ENCODE data around the gene MGRN1. TPM values are rescaled to one million over a fixed set of nuclear protein-coding genes. Genes with fewer than 3 reads are reported as not detected.
"Not testable (repeated sequence)": the region's sequence is repeated elsewhere in the genome, so short reads cannot be mapped to it uniquely, and the experiment has no call there.

The MGRN1 gene
- total and polyA plus RNA-seq, 3 experiments from 2014 or later: 6.4 to 69.7 (median 67.3) TPM

DNA sequence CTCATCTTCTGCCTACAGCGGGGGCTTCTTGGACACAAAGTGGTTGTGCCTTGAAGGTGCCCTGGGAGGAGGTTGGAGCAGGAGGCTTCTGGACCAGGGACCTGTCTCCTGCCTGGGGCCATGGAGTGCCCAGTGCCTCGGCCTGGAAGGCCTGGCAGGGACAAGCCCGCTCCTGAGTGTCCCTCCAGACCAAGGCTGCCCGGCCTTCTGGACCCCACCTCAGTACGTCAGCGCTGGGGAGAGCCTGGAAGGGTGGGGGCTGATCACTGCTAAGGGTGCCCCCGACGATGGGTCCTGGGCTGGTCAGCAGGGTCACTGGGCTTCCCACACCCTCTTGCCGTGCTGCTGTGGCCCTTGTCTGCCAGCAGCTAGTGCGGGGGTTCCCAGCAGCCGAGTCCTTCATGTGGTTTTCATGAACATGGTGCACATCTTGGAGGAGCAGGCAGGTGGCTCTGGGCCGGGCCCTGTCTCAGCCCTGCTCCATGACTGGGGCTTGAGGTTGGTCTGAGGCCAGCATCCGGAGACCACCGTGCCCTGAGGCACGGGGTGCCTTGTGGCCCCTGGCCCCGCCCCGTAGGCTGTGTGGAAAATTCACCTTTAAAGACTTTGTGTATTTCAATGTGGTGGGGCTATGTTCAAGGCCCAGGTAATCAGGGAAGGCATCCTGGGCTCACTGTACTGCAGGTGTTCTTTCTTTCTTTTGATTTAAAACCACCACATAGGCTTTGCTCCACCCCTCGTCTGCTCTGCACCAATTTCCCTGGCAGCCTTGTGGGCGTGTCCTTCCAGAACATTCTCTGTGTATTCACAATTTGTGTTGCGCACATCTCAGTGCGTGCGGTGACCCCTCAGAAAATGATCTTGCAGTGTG, 22.4 kb downstream of the MGRN1 start:
- Histone ChIP-seq H3K27ac (ENCODE audit: low read depth, low read length) (no peak overlapping the region), H3K4me1 (ENCODE audit: insufficient read depth, low read length) (peaks cover 36% of the 10 kb centered on the region), H3K27me3 (ENCODE audit: insufficient read depth, low read length, poor library complexity, severe bottlenecking) (no peaks in the 10 kb centered on the region), H3K9me3 (ENCODE audit: low read length) (no peaks in the 10 kb centered on the region), H3K4me3 (ENCODE audit: low read length) (no peak overlapping the region), H3K36me3 (ENCODE audit: insufficient read depth, low read length) (no peaks in the 10 kb centered on the region)
- peaks cover 0 to 2% of the 10 kb centered on the region in 2 donors for H3K27me3 Mint-ChIP-seq
- ChIA-PET POLR2A (no interaction called here), CTCF (no interaction called here)
- no peaks in the 10 kb centered on the region for H3K9me3 Mint-ChIP-seq
- peak in 1 of 5 donors; percentile 22 for DNase-seq
- no peak overlapping the region for H3K4me3 Mint-ChIP-seq
- H3K4me1 Mint-ChIP-seq: peaks cover 16 to 36% (median 18%) of the 10 kb centered on the region in 3 donors
- H3K27ac Mint-ChIP-seq: peak overlapping the region in 4 of 8 donors; percentile 9 to 35 (median 33)
- peaks cover 0 to 38% (median 5%) of the 10 kb centered on the region in 3 donors for H3K36me3 Mint-ChIP-seq

DNA sequence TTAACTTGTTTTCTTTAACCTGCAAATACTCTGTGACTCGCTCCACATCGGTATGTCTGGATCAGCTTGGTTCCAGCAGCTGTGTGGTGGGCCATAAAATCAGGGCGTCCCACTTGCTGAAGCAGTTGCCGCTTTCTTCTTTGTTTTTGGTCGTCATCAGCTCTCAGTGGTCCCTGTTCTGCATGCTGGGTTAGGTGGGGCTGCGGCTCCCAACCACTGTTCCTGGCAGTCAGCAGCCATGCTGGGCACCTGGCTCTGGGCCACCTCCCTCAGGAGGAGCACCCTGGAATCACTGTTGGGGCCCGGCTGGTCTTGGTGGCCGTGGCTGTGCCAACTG, 23.0 kb downstream of the MGRN1 start:
- Histone ChIP-seq H3K27me3 (ENCODE audit: insufficient read depth, low read length, poor library complexity, severe bottlenecking) (no peaks in the 10 kb centered on the region), H3K4me3 (ENCODE audit: low read length) (no peak overlapping the region), H3K9me3 (ENCODE audit: low read length) (no peaks in the 10 kb centered on the region), H3K27ac (ENCODE audit: low read depth, low read length) (no peak overlapping the region), H3K36me3 (ENCODE audit: insufficient read depth, low read length) (no peaks in the 10 kb centered on the region), H3K4me1 (ENCODE audit: insufficient read depth, low read length) (peaks cover 36% of the 10 kb centered on the region)
- Mint-ChIP-seq H3K27me3 (peaks cover 0 to 2% of the 10 kb centered on the region in 2 donors), H3K4me3 (no peak overlapping the region), H3K27ac (peak overlapping the region in 1 of 8 donors; percentile 34), H3K36me3 (peaks cover 0 to 44% (median 5%) of the 10 kb centered on the region in 3 donors), H3K4me1 (peaks cover 16 to 36% (median 18%) of the 10 kb centered on the region in 3 donors), H3K9me3 (no peaks in the 10 kb centered on the region)
- POLR2A ChIA-PET: no interaction called here
- no peak for DNase-seq
- CTCF ChIA-PET: no interaction called here

DNA sequence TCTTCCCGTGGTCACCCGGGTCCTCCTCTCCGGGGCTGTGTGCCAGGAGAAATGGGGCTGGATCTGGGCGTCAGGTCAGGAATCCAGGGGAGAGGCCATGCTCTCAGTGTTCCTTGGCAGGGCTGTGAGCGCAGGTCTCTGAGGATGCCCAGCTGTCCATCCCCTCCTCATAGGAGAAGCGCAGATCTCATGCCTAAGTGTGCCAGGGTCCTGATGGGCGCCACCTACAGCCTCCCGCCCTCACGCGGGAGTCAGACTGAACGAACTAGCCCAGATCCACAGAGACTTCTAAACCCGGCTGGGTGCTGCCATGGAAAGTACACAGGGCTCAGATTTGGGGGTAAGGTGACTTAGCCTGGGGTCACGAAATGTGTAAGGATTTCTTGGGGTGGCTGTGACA, 24.3 kb downstream of the MGRN1 start:
- no peak for DNase-seq
- Mint-ChIP-seq H3K27ac (peak overlapping the region in 5 of 8 donors; percentile 20 to 73 (median 56)), H3K36me3 (peaks cover 0 to 53% (median 9%) of the 10 kb centered on the region in 3 donors), H3K4me1 (peaks cover 16 to 36% (median 18%) of the 10 kb centered on the region in 3 donors), H3K9me3 (no peaks in the 10 kb centered on the region), H3K27me3 (no peaks in the 10 kb centered on the region), H3K4me3 (no peak overlapping the region)
- Histone ChIP-seq H3K27ac (ENCODE audit: low read depth, low read length) (no peak overlapping the region), H3K9me3 (ENCODE audit: low read length) (no peaks in the 10 kb centered on the region), H3K4me1 (ENCODE audit: insufficient read depth, low read length) (peaks cover 36% of the 10 kb centered on the region), H3K36me3 (ENCODE audit: insufficient read depth, low read length) (no peaks in the 10 kb centered on the region), H3K4me3 (ENCODE audit: low read length) (no peak overlapping the region), H3K27me3 (ENCODE audit: insufficient read depth, low read length, poor library complexity, severe bottlenecking) (no peaks in the 10 kb centered on the region)
- CTCF ChIA-PET: interaction anchor here (1.5 kb wide), 1 partner anchor 28 kb away, joined by 3 read pairs; no protein-coding TSS in a partner anchor
- POLR2A ChIA-PET: no interaction called here

DNA sequence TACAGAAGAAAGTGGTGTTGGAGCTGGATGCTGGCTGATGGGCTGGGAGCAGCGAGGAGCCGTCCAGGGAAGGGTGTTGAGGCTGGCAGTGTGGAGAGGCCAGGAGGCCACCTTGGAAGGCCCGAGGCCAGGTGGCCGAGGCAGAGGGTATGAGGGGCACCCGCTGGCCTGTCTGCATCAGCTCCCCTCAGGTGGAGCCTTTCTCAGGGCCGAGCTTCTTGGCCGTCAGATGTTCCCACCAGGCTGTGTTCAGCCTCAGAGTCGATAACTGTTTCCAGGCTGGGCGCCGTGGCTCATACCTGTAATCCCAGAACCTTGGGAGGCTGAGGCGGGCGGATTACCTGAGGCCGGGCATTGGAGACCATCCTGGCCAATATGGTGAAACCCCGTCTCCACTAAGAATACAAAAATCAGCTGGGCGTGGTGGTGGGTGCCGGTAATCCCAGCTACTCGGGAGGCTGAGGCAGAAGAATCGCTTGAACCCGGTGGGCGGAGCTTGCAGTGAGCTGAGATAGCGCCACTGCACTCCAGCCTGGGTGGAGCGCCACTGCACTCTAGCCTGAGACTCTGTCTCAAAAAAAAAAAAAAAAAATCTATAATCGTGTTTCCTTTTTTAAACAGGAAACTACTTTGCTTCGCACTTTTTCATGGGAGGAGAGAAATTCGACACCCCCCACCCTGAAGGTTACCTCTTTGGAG, 25.3 kb downstream of the MGRN1 start:
- no peak overlapping the region for H3K27ac ChIP-seq (ENCODE audit: low read depth, low read length)
- peaks cover 36% of the 10 kb centered on the region for H3K4me1 ChIP-seq (ENCODE audit: insufficient read depth, low read length)
- H3K27me3 ChIP-seq (ENCODE audit: insufficient read depth, low read length, poor library complexity, severe bottlenecking): no peaks in the 10 kb centered on the region
- Mint-ChIP-seq H3K4me1 (peaks cover 16 to 36% (median 18%) of the 10 kb centered on the region in 3 donors), H3K36me3 (peaks cover 0 to 61% (median 9%) of the 10 kb centered on the region in 3 donors), H3K27ac (peak overlapping the region in 5 of 8 donors; percentile 70 to 87 (median 75)), H3K4me3 (peak overlapping the region in 1 of 7 donors; percentile 43), H3K9me3 (no peaks in the 10 kb centered on the region), H3K27me3 (no peaks in the 10 kb centered on the region)
- no peak for DNase-seq
- H3K36me3 ChIP-seq (ENCODE audit: insufficient read depth, low read length): no peaks in the 10 kb centered on the region
- POLR2A ChIA-PET: interaction anchor here (0.5 kb wide), 1 partner anchor 26 kb away, joined by 3 read pairs; no protein-coding TSS in a partner anchor
- no peaks in the 10 kb centered on the region for H3K9me3 ChIP-seq (ENCODE audit: low read length)
- no peak overlapping the region for H3K4me3 ChIP-seq (ENCODE audit: low read length)
- CTCF ChIA-PET: interaction anchor here (0.9 to 2.0 kb wide), 8 partner anchors 15 to 72 kb away, joined by 3 to 9 read pairs (median 4); partner anchors contain the start of genes MGRN1 and NUDT16L1

DNA sequence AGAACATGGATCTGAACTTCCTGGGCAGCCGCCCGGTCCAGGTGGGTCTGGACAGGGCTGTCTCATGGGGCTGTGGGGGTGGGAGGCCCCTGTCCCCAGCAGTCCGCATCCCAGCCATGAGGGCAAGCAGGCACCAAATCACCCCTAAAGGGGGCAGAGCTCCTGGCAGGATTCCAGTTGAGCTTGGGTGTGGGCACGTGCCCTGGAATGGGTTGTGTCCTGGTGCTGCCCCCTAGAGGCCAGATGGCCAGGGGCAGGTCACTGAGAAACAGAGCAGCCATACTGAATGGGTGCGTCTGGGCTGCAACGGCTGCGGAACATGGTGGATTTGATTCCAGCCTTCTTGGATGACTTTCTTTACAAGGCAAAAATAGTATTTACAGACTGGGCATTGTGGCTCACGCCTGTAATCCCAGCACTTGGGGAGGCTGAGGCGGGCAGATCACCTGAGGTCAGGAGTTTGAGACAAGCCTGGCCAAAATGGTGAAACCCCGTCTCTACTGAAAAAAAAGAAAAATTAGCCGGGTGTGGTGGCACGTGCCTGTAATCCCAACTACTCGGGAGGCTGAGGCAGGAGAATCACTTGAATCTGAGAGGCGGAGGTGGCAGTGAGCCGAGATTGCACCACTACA, 25.9 kb downstream of the MGRN1 start:
- H3K27me3 Mint-ChIP-seq; H3K4me3 ChIP-seq (ENCODE audit: low read length): not testable (repeated sequence)
- POLR2A ChIA-PET: interaction anchor here (0.5 kb wide), 1 partner anchor 26 kb away, joined by 3 read pairs; no protein-coding TSS in a partner anchor

DNA sequence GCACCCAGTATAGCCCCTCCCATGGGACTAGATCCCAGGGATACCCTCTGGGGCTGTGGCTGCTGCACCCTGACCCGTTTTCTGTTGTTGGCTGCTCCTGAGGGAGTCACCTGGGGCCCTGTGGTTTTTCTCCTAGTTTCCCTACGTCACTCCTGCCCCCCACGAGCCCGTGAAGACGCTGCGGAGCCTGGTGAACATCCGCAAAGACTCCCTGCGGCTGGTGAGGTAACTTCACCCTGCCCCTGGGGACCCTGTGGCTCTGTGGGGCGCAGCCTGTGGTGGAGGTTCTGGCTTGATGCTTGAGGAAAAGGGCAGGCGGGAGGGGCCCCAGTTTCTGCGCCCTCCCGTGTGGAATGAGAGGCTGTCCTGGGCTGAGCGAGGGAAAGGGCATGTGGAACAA, 27.2 kb downstream of the MGRN1 start:
- Mint-ChIP-seq H3K36me3 (peaks cover 0 to 67% (median 7%) of the 10 kb centered on the region in 3 donors), H3K9me3 (no peaks in the 10 kb centered on the region), H3K4me3 (no peak overlapping the region), H3K27me3 (no peaks in the 10 kb centered on the region), H3K27ac (peak overlapping the region in 1 of 8 donors; percentile 81), H3K4me1 (peaks cover 15 to 24% (median 16%) of the 10 kb centered on the region in 3 donors)
- CTCF ChIA-PET: interaction anchor here (2.0 kb wide), 1 partner anchor 18 kb away, joined by 6 read pairs; no protein-coding TSS in a partner anchor
- no peak for DNase-seq
- Histone ChIP-seq H3K4me3 (ENCODE audit: low read length) (no peak overlapping the region), H3K27ac (ENCODE audit: low read depth, low read length) (no peak overlapping the region), H3K9me3 (ENCODE audit: low read length) (no peaks in the 10 kb centered on the region), H3K4me1 (ENCODE audit: insufficient read depth, low read length) (peaks cover 30% of the 10 kb centered on the region), H3K36me3 (ENCODE audit: insufficient read depth, low read length) (peaks cover 5% of the 10 kb centered on the region), H3K27me3 (ENCODE audit: insufficient read depth, low read length, poor library complexity, severe bottlenecking) (no peaks in the 10 kb centered on the region)
- POLR2A ChIA-PET: no interaction called here

More for the DNA sequence above, 25.9 kb downstream of the MGRN1 start:
- not testable (repeated sequence) for H3K27ac ChIP-seq (ENCODE audit: low read depth, low read length); H3K36me3 ChIP-seq (ENCODE audit: insufficient read depth, low read length); H3K4me3 Mint-ChIP-seq; H3K27me3 ChIP-seq (ENCODE audit: insufficient read depth, low read length, poor library complexity, severe bottlenecking); H3K9me3 ChIP-seq (ENCODE audit: low read length); H3K9me3 Mint-ChIP-seq
- DNase-seq: peak; percentile 66 to 84 (median 69)
- Mint-ChIP-seq H3K27ac (peak overlapping the region; percentile 35 to 87 (median 73)), H3K4me1 (peaks cover 15 to 32% (median 16%) of the 10 kb centered on the region in 3 donors), H3K36me3 (peaks cover 0 to 61% (median 7%) of the 10 kb centered on the region in 3 donors)
- CTCF ChIA-PET: interaction anchor here (0.7 to 2.0 kb wide), 10 partner anchors 13 to 71 kb away, joined by 3 to 9 read pairs (median 3); partner anchors contain the start of genes MGRN1 and NUDT16L1
- peaks cover 36% of the 10 kb centered on the region for H3K4me1 ChIP-seq (ENCODE audit: insufficient read depth, low read length)

DNA sequence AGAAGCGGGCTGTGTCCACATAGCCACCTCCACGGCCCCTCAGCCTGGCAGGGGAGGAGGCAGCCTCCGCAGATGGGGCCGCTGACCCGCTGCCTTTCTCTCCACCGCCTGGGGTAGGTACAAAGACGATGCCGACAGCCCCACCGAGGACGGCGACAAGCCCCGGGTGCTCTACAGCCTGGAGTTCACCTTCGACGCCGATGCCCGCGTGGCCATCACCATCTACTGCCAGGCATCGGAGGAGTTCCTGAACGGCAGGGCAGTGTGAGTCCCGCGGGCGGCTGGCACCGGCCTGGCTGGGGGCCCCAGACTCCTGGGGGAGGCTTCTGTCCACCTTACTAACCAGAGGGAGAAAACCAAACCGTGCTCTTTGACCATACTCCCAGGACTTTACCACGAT, 27.9 kb downstream of the MGRN1 start:
- Histone ChIP-seq H3K4me3 (ENCODE audit: low read length) (no peak overlapping the region), H3K27ac (ENCODE audit: low read depth, low read length) (no peak overlapping the region), H3K27me3 (ENCODE audit: insufficient read depth, low read length, poor library complexity, severe bottlenecking) (no peaks in the 10 kb centered on the region), H3K4me1 (ENCODE audit: insufficient read depth, low read length) (peaks cover 23% of the 10 kb centered on the region), H3K36me3 (ENCODE audit: insufficient read depth, low read length) (peaks cover 5% of the 10 kb centered on the region), H3K9me3 (ENCODE audit: low read length) (no peaks in the 10 kb centered on the region)
- POLR2A ChIA-PET: no interaction called here
- H3K27me3 Mint-ChIP-seq: no peaks in the 10 kb centered on the region
- CTCF ChIA-PET: no interaction called here
- peaks cover 13 to 18% (median 16%) of the 10 kb centered on the region in 3 donors for H3K4me1 Mint-ChIP-seq
- no peaks in the 10 kb centered on the region for H3K9me3 Mint-ChIP-seq
- no peak overlapping the region for H3K27ac Mint-ChIP-seq
- H3K4me3 Mint-ChIP-seq: no peak overlapping the region
- DNase-seq: no peak
- peaks cover 0 to 70% (median 7%) of the 10 kb centered on the region in 3 donors for H3K36me3 Mint-ChIP-seq
